Measurements from ENCODE around the gene TRIM67.
A peak's percentile ranks its signal among the peaks of the same experiment; 100 is the strongest.

TRIM67 gene

GRCh38 chr1:231233735-231234417 lies 72.0 kb downstream of the TRIM67 start:
- no peak for ATAC-seq
- no peak for DNase-seq

- DNase-seq: no peak
- no peak for ATAC-seq
Observed at GRCh38 chr1:231234506-231234905, 72.6 kb downstream of the TRIM67 start.

- DNase-seq (no peak), ATAC-seq (no peak)
Observed at GRCh38 chr1:231235526-231236207, 73.8 kb downstream of the TRIM67 start.

GRCh38 chr1:231236208-231236591 lies 74.3 kb downstream of the TRIM67 start:
- no peak for ATAC-seq

GRCh38 chr1:231236938-231237337 lies 75.1 kb downstream of the TRIM67 start:
- DNase-seq (no peak), ATAC-seq (no peak)

More at GRCh38 chr1:231236208-231236591, 74.3 kb downstream of the TRIM67 start:
- no peak for DNase-seq

GRCh38 chr1:231238298-231238697 lies 76.4 kb downstream of the TRIM67 start:
- DNase-seq: no peak
- no peak for ATAC-seq

GRCh38 chr1:231240531-231240882 lies 78.6 kb downstream of the TRIM67 start:
- DNase-seq (no peak), ATAC-seq (peak; percentile 3)

GRCh38 chr1:231240883-231241735 lies 79.3 kb downstream of the TRIM67 start, which contains the start of gene GNPAT:
GNPAT (plus strand) TSS chr1:231241212; CDS start chr1:231241379, 167 bp downstream.
- peak; percentile 96 for ATAC-seq
- peak; percentile 92 for DNase-seq

- ATAC-seq (no peak), DNase-seq (peak; percentile 13)
Observed at GRCh38 chr1:231241750-231242149, 79.9 kb downstream of the TRIM67 start.

GRCh38 chr1:231242516-231243198 lies 80.8 kb downstream of the TRIM67 start:
- ATAC-seq (no peak), DNase-seq (no peak)

- ATAC-seq (no peak), DNase-seq (no peak)
Observed at GRCh38 chr1:231248778-231249177, 86.9 kb downstream of the TRIM67 start.

GRCh38 chr1:231252336-231252735 lies 90.5 kb downstream of the TRIM67 start:
- DNase-seq (no peak), ATAC-seq (no peak)

GRCh38 chr1:231260351-231260750 lies 98.5 kb downstream of the TRIM67 start:
- DNase-seq (no peak), ATAC-seq (no peak)

- DNase-seq (no peak), ATAC-seq (no peak)
Observed at GRCh38 chr1:231264642-231265041, 102.8 kb downstream of the TRIM67 start.

- ATAC-seq (no peak), DNase-seq (no peak)
Observed at GRCh38 chr1:231265379-231265778, 103.5 kb downstream of the TRIM67 start.

- DNase-seq (no peak), ATAC-seq (no peak)
Observed at GRCh38 chr1:231266811-231267322, 105.0 kb downstream of the TRIM67 start.
